Activated naive CD8-positive, alpha-beta T cell treated with anti-CD3 and anti-CD28 coated beads for 36 hours (primary cell): ENCODE data around the gene GLI1. TPM values are rescaled to one million over a fixed set of nuclear protein-coding genes. Genes with fewer than 3 reads are reported as not detected.

Experiments used
- DNase-seq: peaks from one replicate; pipeline ENCODE4 v3.0.0; 2021
- H3K27ac Mint-ChIP-seq: one replicate; pipeline ENCODE4 v1.8.0; 2022; ENCODE audit warnings: mild to moderate bottlenecking, moderate library complexity, mixed read lengths
- H3K27me3 Mint-ChIP-seq: one replicate; pipeline ENCODE4 v1.8.0; 2022; ENCODE audit warnings: mild to moderate bottlenecking, mixed read lengths
- H3K36me3 Mint-ChIP-seq: one replicate; pipeline ENCODE4 v1.8.0; 2021; ENCODE audit warnings: mild to moderate bottlenecking, mixed read lengths
- H3K4me1 Mint-ChIP-seq: one replicate; pipeline ENCODE4 v1.8.0; 2021; ENCODE audit warnings: mixed read lengths
- H3K4me3 Mint-ChIP-seq: one replicate; pipeline ENCODE4 v1.8.0; 2022; ENCODE audit warnings: mild to moderate bottlenecking, moderate library complexity, mixed read lengths
- H3K9me3 Mint-ChIP-seq: one replicate; pipeline ENCODE4 v1.8.0; 2022; ENCODE audit warnings: mixed read lengths
- total RNA-seq, 2 experiments: library from RNA; stranded (reverse); gene quantifications; one replicate each; pipeline ENCODE4 v1.2.3, GENCODE V29; 2021

Gene GLI1
- total RNA-seq, 2 experiments from 2014 or later: 0.56 to 0.62 TPM

GRCh38 chr12:57518920-57519795, 59.6 kb downstream of the GLI1 start:
- peak; percentile 17 for DNase-seq
- peak overlapping the region; percentile 99 for H3K27ac Mint-ChIP-seq
- H3K27me3 Mint-ChIP-seq: peaks cover 4% of the 10 kb centered on the region
- no peaks in the 10 kb centered on the region for H3K9me3 Mint-ChIP-seq
- peaks cover 61% of the 10 kb centered on the region for H3K4me1 Mint-ChIP-seq
- peaks cover 45% of the 10 kb centered on the region for H3K36me3 Mint-ChIP-seq
- peak overlapping the region; percentile 98 for H3K4me3 Mint-ChIP-seq

DNA sequence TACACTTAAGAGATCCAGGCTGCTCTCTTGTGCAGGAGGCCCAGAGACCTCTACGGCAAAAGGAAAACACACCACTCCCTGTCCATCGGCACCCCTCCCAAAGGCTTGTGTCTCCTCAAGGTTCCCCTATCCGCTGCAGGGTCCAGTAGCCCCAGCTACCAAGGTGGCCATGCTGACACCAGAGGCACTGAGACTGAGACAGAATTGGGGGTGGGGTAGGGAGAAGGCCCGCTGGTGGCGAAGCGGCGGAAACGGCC, 60.1 kb downstream of the GLI1 start:
- Mint-ChIP-seq H3K27ac (peak overlapping the region; percentile 99), H3K4me3 (peak overlapping the region; percentile 98), H3K4me1 (peaks cover 67% of the 10 kb centered on the region), H3K9me3 (no peaks in the 10 kb centered on the region), H3K27me3 (peaks cover 4% of the 10 kb centered on the region), H3K36me3 (peaks cover 45% of the 10 kb centered on the region)
- peak; percentile 34 for DNase-seq

DNA sequence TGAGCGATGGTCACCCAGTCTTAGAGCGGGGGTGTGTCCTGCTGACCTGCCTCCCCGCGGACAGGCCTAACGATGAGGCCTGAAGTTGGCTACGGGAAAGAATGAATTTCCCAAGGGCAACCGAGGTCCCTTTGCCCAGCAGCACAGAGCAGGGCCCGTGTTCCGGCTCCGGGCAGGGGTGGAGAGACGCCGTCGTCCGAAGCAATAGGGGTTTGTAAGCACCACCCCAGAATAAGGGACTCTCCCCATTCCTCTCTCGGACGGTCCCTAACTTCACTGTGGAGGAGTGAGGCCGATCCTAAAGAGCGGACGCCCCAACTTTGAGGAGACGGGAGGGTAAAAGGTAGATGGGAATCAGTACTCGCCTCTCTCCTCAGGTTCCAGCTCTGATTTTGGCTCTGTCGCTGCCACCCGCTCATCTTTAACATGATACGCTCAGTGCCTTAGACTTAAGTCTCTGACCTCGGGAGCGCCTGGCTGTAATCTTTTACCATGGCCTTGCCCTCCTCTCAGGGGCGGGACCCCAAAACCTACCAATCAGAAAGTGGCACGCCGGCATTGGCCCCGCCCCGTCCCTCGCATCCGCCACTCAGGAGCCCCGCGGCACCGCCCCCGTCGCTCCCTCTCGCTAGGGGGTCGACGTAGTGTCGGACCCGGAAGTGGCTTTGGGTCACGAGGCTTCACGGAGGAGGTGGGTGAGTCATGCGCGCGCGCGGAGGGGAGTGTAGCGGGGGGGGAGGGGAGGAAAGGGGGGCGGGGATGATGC, 60.7 kb downstream of the GLI1 start, which contains the start of gene DDIT3:
Gene DDIT3, minus strand, starts transcription at position 462 of the 766 bp plus-strand sequence. CDS start 3,108 bp downstream, outside the sequence.
- H3K4me3 Mint-ChIP-seq: peak within 1 kb of the TSS; percentile 98
- peak; percentile 100 for DNase-seq
- peaks cover 69% of the 10 kb centered on the region for H3K4me1 Mint-ChIP-seq
- H3K27me3 Mint-ChIP-seq: peaks cover 4% of the 10 kb centered on the region
- H3K36me3 Mint-ChIP-seq: peaks cover 45% of the 10 kb centered on the region
- H3K9me3 Mint-ChIP-seq: no peaks in the 10 kb centered on the region
- H3K27ac Mint-ChIP-seq: peak within 1 kb of the TSS; percentile 99

DNA sequence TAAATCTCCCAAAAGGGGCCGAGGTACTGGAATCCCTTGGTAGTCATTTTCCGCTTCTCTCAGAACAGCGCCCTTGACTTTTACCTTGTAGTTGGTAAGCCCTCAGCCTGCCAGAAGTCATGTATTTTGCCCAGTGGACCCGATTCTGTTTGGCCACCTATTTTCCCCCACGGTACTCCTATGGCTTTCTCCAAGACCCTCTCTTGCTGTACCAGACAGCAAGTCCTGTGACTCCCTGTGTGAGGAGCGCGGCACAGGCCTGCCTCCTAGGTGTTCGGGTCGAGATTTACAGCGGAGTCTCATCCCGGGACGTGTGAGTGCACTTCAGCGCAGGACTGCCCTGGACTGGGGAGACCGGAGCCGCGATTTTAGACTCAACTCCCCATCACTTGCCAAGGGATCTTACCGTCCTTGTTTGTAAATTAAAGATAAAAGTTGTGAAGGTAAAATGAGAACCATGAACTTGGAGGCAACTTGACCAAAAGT, 62.0 kb downstream of the GLI1 start:
- Mint-ChIP-seq H3K4me3 (peak overlapping the region; percentile 85), H3K27me3 (peaks cover 4% of the 10 kb centered on the region), H3K36me3 (peaks cover 43% of the 10 kb centered on the region), H3K4me1 (peaks cover 61% of the 10 kb centered on the region), H3K9me3 (no peaks in the 10 kb centered on the region), H3K27ac (peak overlapping the region; percentile 99)
- peak; percentile 20 for DNase-seq

Other genes starting within 250 kb of the GLI1 start
- under 1 TPM; 0.19 to 0.26 TPM for gene NXPH4, start 243.0 kb upstream of the GLI1 start, total RNA-seq
- 100 to 1,000 TPM; 517 to 532 TPM for gene SHMT2, start 230.1 kb upstream of the GLI1 start, total RNA-seq
- 1 to 10 TPM; 2.0 to 2.6 TPM for gene STAC3, start 208.6 kb upstream of the GLI1 start, total RNA-seq
- 10 to 100 TPM; 22.8 to 24.2 TPM for gene R3HDM2, start 28.7 kb upstream of the GLI1 start, total RNA-seq
- gene INHBC, start 25.0 kb upstream of the GLI1 start, total RNA-seq: not detected
- gene INHBE, start 4.5 kb upstream of the GLI1 start, total RNA-seq: 1 to 10 TPM; 1.2 to 1.7 TPM
- gene ARHGAP9, start 20.1 kb downstream of the GLI1 start, total RNA-seq: 100 to 1,000 TPM; 154 to 162 TPM
- 100 to 1,000 TPM; 423 to 460 TPM for gene MARS1, start 28.3 kb downstream of the GLI1 start, total RNA-seq
- gene DDIT3, start 60.7 kb downstream of the GLI1 start, total RNA-seq: 10 to 100 TPM; 30.7 to 33.4 TPM
- 10 to 100 TPM; 38.5 to 44.8 TPM for gene MBD6, start 63.0 kb downstream of the GLI1 start, total RNA-seq
- 10 to 100 TPM; 73.6 to 81.3 TPM for gene DCTN2, start 87.4 kb downstream of the GLI1 start, total RNA-seq
- 1 to 10 TPM; 1.5 to 1.7 TPM for gene KIF5A, start 90.3 kb downstream of the GLI1 start, total RNA-seq
- 10 to 100 TPM; 17.1 to 18.5 TPM for gene PIP4K2C, start 131.4 kb downstream of the GLI1 start, total RNA-seq
- 10 to 100 TPM; 18.9 to 20.2 TPM for gene DTX3, start 145.0 kb downstream of the GLI1 start, total RNA-seq
- gene ARHGEF25, start 151.7 kb downstream of the GLI1 start, total RNA-seq: 1 to 10 TPM; 1.9 to 2.2 TPM
- 1 to 10 TPM; 1.5 TPM for gene B4GALNT1, start 173.4 kb downstream of the GLI1 start, total RNA-seq
- 10 to 100 TPM; 53.7 to 59.8 TPM for gene OS9, start 234.3 kb downstream of the GLI1 start, total RNA-seq